ENCODE data around the gene ARHGAP8.

DNA sequence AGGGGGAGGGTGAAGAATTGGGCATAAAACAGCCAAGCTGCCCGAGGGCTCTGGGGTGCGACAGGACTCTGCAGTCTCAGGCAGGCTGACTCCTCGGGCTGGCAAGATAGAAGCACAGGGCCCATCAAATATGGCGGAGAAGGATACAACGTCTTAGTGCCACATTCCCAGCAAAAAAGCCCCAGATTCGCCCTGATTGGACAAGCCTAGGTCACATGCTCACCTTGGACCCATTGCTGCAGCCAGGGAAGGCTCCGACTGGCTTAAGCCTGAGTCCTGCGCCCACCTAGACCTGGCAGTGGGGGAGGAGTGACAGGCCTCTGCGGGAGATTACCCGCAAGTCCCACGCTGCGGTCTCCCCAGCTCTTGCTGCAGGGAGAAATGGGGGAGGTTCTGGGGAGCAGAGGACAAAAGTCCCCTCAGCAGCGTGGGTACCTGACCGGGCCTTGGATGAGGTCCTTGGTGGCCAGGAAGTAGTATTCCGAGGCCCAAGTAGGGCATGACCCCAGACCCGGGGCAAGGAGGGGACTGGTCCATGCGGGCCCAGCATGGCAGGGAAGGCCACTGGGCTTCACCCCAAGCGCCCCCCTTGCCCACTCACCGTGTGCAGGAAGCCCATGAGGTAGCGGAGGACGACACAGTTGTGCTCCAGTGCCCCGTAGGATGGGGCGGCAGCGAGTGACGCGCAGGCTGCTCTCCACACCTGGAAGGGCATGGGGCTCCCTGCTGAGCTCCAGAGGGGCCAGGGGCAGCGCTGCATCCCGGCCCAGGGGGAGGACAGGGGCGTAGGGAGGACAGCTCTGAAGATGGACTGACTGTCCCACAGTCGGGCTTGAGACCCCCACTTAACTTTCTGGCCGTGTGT, 113.0 kb downstream of the ARHGAP8 start:
- TF ChIP-seq CTCF (IDR thresholded peaks at IDR 0.05; ENCODE audit: poor library complexity) (no peak), EZH2 (IDR thresholded peaks at IDR 0.05; ENCODE audit: borderline replicate concordance) (no peak), EZH2phosphoT487 (IDR thresholded peaks at IDR 0.05; ENCODE audit: low read depth, severe bottlenecking, unreplicated experiment) (no peak)

Data from hepatocyte (in vitro differentiated cells).